ENCODE results near the gene GCSAM.
"Not testable (repeated sequence)": the region's sequence is repeated elsewhere in the genome, so short reads cannot be mapped to it uniquely, and the experiment has no call there.

Gene GCSAM

DNA sequence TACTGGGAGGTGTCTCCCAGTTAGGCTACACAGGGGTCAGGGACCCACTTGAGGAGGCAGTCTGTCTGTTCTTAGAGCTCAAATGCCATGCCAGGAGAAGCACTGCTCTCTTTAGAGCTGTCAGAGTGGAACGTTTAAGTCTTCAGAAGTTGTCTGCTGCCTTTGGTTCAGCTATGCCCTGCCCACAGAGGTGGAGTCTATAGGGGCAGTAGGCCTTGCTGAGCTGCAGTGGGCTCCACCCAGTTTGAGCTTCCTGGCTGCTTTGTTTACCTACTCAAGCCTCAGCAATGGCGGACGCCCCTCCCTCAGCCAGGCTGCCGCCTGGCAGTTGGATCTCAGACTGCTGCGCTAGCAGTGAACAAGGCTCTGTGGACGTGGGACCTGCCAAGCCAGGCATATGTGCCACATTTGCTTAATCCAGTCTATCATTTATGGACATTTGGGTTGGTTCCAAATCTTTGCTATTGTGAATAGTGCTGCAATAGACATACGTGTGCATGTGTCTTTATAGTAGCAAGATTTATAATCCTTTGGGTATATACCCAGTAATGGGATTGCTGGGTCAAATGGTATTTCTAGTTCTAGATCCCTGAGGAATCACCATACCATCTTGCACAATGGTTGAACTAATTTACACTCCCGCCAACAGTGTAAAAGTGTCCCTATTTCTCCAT is 60.5 kb downstream of the GCSAM start:
- not testable (repeated sequence) for DNase-seq (ENCODE audit: low spot score)
